NCI-H2196 (cell line): Measurements from ENCODE around the gene MAP3K12.
"Not testable (repeated sequence)": the region's sequence is repeated elsewhere in the genome, so short reads cannot be mapped to it uniquely, and the experiment has no call there.

ENCODE experiments used
- DNase-seq: peaks from one replicate; lab custom pipeline; 2025; ENCODE audit not compliant: unreplicated experiment; lab: John Stamatoyannopoulos, UW

MAP3K12 gene

DNA sequence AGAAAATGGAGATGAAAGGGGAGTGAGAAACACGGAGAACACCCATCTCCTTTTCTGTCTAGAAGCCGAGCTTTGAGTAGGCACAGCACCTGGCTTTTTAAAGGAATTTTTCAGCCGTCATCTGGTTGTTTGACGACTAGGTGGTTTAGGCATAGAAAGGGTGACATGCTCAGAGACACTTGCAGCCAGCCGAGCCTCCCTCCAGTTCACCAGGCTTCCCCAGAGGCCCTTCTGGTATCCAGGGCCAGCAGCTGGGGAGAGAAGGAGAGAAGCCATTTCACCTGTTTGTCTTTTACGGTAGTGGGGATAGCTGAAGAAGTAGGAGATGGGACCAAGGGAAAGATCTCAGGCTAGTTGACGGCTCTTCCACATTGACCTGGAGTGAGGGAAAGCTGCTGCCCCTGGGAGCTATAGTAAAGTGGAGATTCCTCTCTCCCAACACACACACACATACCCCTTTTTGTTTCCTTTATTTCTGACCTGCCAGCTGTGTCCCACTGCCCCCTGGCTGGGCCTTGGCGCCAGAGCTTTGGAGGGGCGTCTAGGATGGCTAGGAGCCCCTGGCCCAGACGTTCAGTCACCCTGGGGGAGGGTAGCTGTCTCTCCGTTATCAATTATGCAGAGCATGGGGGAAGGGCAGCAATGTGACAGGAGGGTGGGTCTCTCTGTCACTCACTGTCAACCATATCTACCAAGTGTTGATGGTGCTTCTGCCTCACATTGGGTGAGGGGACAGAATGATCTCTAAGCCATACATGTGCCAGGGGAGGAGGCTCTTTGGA, 5.5 kb downstream of the MAP3K12 start:
- DNase-seq, result no peak

DNA sequence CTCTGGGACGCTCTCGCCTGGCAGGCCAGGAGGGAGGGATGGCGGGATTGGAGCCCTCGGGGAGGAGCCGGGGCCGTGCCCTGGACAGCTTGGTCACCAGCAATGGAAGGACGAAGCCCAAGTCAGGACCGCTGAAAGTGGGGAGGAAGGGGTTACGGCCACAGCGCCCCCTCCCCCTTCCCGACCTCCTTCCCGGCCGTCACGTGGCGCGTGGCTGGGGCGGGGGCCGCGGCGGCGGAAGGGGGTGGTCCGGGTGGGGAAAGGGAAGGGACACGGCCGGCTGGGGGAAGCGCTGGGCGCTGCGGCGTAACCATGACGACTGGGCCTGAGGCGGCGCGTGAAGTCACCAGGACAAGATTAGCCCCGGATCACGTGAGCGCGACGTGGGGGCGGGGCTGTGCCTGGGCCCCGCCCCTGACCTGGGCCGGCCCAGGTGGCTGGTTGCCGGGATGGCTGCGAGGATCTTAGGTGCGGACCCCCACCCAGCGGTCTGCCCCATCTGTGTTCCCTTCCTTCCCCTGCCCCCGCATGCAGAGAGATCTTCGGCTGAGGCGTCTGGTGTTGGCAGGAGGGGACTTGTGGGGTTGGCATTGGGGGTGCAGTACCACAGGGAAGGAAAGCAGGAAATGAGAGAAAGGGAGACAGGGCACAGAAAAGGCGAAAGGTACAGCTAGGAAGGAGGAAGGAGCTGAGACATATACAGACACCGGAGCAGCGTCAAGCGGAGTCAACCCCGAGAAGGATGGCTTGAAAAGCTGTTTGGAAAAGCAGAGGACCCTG, 6.2 kb downstream of the MAP3K12 start:
- DNase-seq, result peak; percentile 94

DNA sequence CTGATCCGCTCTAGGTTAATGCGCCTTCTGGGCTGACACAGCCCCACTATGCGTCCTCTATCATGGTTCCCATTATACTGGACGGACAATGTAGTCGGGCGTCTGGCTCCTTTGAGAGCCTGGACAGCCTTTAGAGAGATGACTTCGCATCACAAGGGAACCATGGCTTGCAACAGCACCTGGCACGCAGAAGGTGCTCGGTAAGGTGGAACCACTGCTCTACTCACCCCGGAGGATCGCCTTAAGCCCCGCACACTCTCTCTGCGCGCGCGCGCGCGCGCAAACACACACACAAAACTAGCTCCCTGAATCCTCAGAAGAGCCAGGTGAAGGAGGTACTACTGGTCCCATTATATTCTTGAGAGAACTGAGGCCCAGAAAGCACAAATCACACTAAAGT, 7.1 kb downstream of the MAP3K12 start:
- no peak for DNase-seq

DNA sequence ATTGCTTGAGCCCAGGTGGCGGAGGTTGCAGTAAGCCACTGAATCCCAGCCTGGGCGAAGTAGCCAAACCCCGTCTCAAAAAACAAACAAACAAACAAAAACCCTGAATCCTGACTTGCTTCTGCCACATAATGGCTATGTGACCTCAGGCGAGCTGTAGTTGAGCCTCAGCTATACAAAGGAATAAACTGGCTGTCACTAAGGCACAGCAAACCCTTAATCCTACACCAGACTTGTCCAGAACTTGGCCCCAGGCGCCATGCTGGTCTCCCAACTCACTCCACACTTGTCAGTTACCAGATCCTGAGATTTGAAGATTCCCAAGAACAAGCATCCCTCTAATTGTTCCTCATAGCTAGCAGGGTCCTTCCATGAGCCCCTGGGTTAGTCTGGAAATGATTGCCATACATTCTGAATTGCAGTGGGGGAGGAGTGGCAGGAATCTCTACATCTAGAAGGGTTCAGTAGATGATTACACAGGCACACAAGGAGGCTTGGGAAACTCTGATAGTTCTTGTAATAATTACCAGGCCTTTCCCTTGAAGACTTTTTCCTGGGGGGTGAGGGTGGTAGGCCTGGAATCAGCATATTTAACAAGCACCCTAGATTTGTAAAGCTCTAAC, 9.9 kb downstream of the MAP3K12 start:
- DNase-seq, result no peak

DNA sequence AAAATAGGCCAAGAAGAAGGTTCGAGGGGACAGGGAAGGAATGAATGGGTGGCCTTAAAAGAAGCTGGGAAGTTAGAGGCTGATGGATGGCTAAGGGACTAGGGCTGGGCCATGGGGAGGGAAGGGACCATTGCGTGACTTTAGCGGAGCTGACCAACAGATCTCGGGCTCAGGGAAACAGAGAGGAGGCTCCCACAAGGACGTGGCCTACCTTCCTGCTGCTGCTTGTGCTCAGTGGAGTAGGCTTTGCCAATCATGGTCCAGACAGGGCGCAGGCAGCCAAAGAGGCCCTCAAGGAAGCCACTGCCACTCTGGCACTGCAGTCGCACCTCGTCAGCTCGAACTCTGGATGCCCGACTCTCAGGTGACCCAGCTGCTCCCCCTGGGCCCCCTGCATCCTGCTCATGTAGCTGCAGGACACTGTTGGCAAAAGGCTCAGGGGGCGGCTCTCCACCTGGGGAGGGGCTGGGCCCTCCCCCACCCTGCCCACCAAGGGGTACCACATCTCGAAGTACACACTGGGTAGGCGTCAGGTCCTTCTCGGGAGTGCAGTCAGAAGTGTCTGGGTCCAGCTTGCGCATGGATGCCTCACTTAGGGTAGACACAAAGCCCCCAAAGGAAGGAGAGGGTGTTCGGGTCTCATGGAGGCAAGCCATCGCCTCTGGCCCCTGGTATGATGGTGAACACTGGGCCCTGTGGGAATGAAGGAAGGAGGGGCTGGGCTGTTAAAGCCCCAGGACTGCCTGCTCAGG, 12.3 kb downstream of the MAP3K12 start:
- DNase-seq, result no peak

DNA sequence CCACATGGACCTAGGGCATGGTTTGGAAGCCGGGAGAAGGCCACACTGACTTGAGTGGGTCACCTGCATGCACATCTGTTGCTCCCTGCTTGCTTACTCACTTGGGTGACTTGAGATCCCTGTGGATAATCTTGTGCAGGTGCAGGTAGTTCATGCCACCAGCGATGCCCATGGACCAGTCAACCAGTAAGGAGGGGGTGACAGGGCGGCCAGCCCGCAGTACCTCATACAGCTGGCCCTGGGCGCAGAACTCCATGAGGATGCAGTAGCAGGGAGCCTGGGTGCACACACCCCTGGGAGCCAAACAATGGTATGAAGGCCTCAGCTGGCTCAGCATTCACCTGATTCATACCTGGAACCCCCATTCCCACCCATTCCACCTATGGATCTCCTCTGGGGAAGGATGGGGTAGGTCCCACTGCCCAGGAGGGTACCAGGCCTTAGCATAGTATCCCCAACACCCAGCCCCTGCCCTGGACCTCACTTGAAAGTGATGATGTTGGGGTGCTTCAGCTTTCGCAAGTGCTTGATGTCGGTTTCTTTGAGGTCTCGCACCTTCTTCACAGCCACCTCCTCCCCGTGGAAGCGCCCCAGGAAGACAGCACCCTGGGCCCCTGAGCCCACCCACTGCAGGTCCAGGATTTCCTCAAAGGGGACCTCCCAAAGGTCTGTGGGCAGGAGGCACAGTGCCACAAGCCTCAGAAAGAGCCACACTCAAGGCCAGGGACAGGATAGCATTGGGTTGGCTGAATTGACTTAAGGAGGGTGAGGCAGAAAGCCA, 13.1 kb downstream of the MAP3K12 start:
- no peak for DNase-seq

DNA sequence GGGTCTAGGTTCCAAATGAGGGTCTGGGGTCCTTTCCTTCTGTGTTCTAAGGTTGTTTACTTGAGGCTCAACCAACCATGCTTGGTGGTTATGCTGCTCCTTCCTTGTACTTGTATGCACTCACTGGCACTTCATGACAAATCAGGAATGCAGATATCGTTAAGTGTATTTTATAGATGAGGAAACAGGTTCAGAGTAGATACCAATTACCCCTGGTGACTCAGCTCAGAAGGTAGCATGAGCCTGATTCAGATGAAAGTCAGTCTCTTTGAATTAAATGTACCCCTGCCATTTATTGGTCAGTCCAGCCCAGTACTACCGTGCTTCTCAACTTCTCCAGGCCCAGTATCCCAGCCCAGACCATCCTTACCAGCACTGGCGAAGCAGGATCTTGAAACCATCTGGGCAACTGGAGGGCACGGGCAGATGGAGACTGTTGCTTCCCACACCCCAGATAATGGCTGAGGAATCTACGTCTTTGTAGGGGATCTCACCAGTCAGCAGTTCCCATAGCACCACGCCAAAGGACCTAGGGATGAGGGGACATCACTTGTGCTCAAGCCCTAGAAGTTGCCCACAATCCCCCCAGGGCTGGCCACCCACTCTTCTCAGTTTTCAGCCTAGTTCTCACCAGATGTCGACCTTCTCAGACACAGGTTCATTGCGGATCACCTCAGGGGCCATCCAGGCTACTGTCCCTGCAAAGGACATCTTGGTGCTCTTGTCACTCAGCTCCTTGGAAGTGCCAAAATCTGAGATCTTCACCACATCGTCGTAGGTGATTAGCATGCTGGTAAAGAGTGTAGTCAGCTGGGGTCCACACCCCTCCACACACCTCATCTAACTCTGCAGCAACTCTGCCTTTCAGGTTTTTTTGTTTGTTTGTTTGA, 14.3 kb downstream of the MAP3K12 start:
- DNase-seq, result no peak

DNA sequence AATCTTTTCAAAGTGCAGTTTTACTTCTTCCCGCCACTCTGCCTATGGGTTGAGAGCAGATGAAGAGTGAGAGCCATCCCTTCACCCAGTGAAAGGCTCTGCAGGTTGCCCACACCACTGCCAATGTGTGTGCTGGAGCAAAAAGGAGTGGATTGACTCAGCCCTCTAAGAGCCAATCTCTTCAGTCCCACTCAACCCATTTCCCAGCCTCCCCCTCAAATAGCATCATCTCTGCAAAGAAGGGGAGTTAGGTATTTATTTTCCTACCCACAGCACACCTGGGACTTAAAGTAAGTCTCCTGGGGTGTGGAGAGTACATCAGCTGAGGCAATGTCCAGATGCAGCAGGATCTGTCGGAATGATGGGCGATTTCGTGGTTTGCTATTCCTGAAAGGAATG, 15.3 kb downstream of the MAP3K12 start:
- no peak for DNase-seq

DNA sequence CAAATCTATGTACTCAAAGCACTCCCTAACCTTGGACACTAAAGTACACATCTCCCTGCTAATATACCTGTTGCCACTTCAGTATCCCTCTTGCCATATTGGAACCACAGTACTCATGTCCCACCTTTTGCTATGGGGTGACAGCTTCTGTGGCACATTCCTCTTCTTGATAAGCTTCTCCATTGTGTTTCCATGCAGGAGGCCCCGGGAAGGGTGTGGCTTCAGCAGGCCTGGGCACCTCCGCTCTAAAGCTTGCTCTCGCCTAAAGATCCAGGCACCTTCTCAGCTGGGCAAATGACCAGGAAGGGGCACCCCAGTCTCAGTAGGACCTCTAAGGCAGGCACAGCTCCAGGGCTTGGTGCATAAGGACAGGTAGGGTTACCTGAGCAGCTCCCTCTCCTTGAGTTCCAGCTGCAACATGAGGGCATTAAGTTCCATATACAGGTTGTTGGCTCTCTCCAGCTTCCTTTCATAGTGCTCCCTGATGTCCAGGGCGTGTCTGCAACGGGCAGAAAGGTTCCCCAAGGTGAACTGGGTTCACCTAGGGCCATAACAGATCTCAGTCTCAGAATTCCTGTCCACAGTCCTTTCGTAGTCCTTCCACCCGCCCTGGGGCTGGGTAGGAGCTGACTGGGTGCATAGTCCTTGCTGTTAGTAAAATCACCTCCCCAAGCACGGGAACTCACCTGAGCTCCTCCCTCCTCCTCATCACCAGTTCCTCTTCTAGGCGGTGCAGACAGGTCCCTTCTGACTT, 15.9 kb downstream of the MAP3K12 start:
- DNase-seq, result no peak

DNA sequence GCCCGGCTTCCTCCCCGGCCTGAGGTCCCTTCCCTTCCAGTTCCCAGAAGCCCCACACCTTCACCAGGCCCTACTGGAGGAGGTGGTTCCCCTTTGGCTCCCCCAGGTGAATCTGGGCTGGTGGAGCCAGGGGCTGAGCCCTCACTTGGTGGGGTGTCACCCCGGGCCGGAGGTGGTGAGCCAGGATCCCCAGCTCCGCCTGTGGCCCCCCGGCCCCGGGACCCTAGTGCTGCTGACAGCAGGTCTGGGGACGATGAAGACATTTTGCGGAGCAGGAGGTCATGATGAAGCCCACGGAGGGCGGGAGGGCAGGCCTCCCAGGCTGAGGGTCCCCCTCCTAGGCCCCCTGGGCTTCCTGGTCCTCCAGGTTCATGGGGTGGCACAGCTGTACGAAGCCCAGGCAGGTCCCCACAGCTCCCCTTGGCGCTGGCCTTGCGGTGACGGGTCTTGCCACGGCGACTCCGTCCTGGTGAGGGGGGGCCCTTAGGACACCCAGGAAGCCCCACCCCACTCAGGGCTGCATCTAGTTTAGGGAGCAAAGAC, 16.6 kb downstream of the MAP3K12 start:
- no peak for DNase-seq

DNA sequence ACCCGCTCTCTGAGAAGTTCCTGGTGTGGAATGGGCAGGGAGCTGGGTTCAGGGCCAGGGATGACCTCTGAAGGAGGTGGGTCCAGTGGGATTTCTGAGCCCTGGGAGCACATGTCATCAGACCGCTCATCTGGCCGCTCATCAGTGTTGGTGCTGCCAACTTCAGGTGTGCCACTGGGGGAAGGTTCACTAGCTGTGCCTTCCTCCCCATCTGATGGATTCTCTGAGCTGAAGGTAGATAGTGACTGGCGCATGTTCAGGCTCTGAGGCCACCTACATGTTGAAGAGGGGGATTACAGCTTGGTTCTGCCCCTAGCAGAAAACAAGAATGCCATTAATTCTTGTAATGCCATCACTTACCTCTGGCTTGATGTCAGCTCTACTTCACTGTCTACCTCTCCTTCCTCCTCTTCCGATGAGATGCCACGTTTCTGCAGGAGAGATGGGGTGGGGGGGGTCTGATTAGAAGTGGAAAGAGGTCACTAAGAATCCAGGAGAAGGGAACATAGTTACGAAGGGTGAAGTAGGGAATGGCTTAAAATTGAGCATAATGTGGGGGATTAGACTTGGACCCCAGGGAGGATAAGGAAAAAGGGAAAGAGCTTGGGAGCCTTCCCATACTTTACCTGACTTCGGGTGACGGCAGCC, 17.2 kb downstream of the MAP3K12 start:
- DNase-seq, result no peak

DNA sequence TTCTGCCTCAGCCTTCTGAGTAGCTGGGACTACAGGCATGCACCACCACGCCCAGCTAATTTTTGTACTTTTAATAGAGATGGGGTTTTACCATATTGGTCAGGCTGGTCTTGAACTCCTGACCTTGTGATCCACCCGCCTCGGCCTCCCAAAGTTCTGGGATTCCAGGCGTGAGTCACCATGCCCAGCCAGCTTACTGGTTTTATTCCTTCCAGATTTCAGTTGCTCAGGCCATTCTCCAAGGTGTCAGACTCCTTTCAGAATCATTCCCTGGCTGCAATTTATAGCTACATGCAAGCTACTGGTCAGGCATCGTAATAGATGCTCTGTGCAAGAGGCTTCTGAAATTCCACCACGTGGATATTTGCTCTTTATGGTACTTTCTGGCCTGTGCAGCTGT, 17.8 kb downstream of the MAP3K12 start:
- not testable (repeated sequence) for DNase-seq

DNA sequence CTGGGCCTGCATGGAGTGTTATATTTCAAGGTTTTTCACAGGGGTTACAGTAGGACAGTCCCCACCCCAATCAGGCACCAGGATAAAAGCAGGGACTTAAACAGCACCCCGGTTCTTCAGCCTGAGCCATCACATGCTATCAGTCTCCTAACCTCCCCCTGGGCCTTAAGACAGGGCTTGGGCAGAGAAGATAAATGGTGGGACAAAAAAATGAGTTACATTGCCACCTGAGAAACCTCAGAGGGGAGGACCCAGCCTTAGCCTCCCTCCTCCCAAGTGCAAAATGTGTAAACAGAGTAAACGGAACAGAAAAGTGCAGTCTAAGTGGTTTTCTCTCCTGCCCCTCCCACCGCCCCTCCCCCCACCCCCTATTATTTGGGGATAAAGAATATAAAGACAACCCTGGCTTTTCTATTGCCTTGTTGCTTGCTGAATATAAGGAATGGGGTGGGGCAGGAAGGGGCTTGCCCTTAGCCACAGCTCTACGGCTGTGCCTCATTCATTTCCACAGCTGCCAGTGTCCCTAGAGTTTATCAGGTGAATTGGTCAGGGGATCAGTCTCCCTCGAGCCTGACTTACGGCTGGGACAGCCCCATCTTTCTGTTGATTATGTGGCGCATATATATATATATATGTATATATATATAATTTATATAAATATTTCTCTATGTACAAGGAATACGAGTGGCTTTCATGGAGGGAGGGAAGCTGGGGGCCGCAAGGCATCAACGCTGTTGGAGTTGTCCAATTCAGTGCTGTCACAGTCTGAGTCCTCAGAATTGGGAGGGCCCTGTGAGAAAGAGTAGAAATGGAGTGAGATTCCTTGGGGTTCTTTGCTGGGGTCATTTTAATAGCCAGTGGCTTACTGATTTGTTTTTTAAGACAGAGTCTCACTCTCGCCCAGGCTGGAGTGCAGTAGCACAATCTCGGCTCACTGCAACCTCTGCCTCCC, 18.5 kb downstream of the MAP3K12 start:
- no peak for DNase-seq

DNA sequence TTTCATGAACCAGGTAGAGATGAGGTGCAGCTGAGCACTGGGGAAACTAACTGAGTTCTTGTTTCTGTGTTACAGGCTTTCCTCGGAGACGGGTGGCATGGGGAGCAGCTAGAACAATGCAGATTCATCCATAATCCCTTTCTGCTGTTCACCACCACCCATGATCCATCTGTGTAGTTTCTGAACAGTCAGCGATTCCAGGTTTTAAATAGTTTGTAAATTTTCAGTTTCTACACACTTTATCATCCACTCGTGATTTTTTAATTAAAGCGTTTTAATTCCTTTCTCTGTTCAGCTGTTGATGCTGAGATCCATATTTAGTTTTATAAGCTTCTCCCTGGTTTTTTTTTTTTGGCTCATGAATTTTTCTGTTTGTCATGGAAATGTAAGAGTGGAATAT, 19.9 kb downstream of the MAP3K12 start:
- no peak for DNase-seq

DNA sequence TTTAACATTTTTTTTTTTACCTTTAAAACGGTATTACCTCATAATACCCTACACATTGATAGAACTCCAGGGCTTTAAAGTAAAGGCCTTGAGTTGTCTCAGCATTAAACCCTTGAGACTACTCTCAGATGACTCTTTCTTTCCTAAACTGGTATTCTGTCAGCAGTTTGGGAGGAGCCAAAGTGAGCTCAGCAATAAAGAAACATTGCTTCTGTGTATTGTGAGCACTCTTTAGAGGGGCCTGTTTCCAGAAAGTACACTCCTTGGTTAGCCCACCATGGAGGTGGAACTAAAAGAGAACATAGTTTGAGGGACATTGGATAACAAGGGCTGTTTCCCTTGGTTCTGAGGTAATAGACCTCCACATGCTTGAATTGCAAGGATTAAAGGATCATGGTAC, 20.4 kb downstream of the MAP3K12 start:
- no peak for DNase-seq

DNA sequence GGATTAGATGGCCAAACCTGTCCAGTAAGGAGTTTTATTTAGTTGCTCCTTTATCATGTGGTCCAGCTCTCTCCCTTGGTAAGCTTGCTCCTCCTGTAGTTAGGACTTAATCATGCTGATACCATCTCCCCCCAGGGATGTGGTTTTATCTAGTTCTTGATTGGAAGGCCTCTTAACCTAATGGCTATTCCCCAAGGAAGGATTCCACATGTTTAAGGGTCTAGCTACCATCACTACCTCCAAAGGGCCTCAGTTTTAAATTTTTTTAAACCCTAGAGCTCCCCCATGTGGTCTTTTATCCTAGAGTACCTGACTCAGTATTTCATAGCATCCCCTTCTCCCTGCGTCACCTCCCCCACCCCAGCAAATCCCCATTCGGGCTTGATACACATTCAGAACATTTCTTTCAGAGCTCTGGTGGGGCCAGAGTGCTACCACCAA, 22.5 kb downstream of the MAP3K12 start:
- peak; percentile 21 for DNase-seq

DNA sequence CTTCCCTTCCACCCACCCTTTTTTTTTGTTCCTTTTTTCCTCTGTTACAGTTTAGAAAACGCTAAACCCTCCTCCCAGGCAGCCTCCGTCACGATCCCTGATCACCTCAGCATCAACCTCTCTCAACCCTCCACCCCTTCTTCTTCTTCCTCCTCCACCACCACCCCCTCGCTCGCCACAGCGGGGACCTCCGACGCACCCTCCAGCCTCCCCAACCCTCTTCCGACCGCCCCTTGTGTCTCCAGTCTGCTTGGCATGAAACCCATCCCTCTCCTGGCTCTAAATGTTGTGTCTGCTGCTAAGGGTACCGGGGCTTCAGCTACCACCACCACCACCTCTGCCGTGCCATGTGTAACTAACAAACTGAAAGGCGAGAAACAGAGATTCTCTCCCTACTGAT, 24.4 kb downstream of the MAP3K12 start:
- DNase-seq, result no peak
